SU-DHL-6 (cell line): ENCODE results near the gene MAS1.
"Not testable (repeated sequence)": the region's sequence is repeated elsewhere in the genome, so short reads cannot be mapped to it uniquely, and the experiment has no call there.

Experiments used
- H2AFZ ChIP-seq: fragments of 200-600 bp; sonication (generic); 2 replicates; pipeline ENCODE4 v1.6.1; 2014; ENCODE audit warnings: low read depth, mild to moderate bottlenecking, moderate library complexity, mixed read lengths, antibody characterized with exemption, low read length; ENCODE audit not compliant: severe bottlenecking
- H3F3A ChIP-seq: fragments of 200-600 bp; shearing (Covaris generic); 2 replicates; pipeline ENCODE4 v1.6.0; 2016; ENCODE audit warnings: antibody characterized with exemption, mild to moderate bottlenecking; ENCODE audit not compliant: insufficient read depth
- H3K27ac ChIP-seq: fragments of 200-600 bp; sonication (generic); 2 replicates; pipeline ENCODE4 v1.5.1; 2016; ENCODE audit warnings: low read depth, mild to moderate bottlenecking, low read length, moderate library complexity, mixed read lengths
- H3K27me3 ChIP-seq: fragments of 200-600 bp; sonication (generic), shearing (Covaris generic); 2 replicates; pipeline ENCODE4 v1.6.0; 2014; ENCODE audit warnings: mild to moderate bottlenecking, low read length
- H3K36me3 ChIP-seq: fragments of 200-600 bp; sonication (generic); 2 replicates; pipeline ENCODE4 v1.6.1; 2014; ENCODE audit warnings: mild to moderate bottlenecking, low read length, mixed read lengths
- H3K4me2 ChIP-seq: fragments of 300-600, 200-600 bp; shearing (Covaris generic), sonication (generic); 2 replicates; pipeline ENCODE4 v1.6.0; 2014; ENCODE audit warnings: low read length, low read depth, mild to moderate bottlenecking; ENCODE audit not compliant: poor library complexity, severe bottlenecking
- H3K4me3 ChIP-seq: fragments of 200-600 bp; sonication (generic); 2 replicates; pipeline ENCODE4 v1.5.1; 2014; ENCODE audit warnings: antibody characterized with exemption, low read length, mild to moderate bottlenecking, mixed read lengths; ENCODE audit not compliant: insufficient read depth, poor library complexity, severe bottlenecking
- H3K79me2 ChIP-seq: fragments of 200-600 bp; sonication (generic); 2 replicates; pipeline ENCODE4 v1.6.1; 2014; ENCODE audit warnings: mild to moderate bottlenecking, low read length, moderate library complexity; ENCODE audit not compliant: insufficient read depth
- H3K9ac ChIP-seq: fragments of 200-600 bp; sonication (generic); 2 replicates; pipeline ENCODE4 v1.7.0; 2014; ENCODE audit warnings: mild to moderate bottlenecking, low read length
- H3K9me2 ChIP-seq: fragments of 200-600 bp; sonication (generic); replicated peaks from 2 replicates; pipeline ENCODE4 v1.6.1; 2014; ENCODE audit warnings: low read length; ENCODE audit not compliant: insufficient read depth
- H3K9me3 ChIP-seq: fragments of 200-600 bp; sonication (generic); 2 replicates; pipeline ENCODE4 v1.6.1; 2014; ENCODE audit warnings: low read length, mixed read lengths; ENCODE audit not compliant: insufficient read depth
- H4K20me1 ChIP-seq: fragments of 200-600 bp; sonication (generic); 2 replicates; pipeline ENCODE4 v1.6.1; 2014; ENCODE audit warnings: low read depth, mild to moderate bottlenecking, antibody characterized with exemption, low read length, moderate library complexity, mixed read lengths
- EZH2phosphoT487 ChIP-seq: fragments of 200-600 bp; sonication (generic), shearing (Covaris generic); conservative IDR thresholded peaks from 2 replicates; pipeline ENCODE4 v1.6.1; 2018; ENCODE audit warnings: mild to moderate bottlenecking, antibody characterized with exemption, low read length, moderate library complexity, mixed read lengths
- TF ChIP-seq, protein P1 (sequence below): fragments of 200-600 bp; sonication (generic); IDR thresholded peaks from one replicate; pipeline ENCODE4 v1.5.1; 2017; ENCODE audit warnings: antibody characterized with exemption, mild to moderate bottlenecking, low read length, moderate library complexity; ENCODE audit not compliant: insufficient read depth, poor library complexity, severe bottlenecking

MAS1 gene

DNA sequence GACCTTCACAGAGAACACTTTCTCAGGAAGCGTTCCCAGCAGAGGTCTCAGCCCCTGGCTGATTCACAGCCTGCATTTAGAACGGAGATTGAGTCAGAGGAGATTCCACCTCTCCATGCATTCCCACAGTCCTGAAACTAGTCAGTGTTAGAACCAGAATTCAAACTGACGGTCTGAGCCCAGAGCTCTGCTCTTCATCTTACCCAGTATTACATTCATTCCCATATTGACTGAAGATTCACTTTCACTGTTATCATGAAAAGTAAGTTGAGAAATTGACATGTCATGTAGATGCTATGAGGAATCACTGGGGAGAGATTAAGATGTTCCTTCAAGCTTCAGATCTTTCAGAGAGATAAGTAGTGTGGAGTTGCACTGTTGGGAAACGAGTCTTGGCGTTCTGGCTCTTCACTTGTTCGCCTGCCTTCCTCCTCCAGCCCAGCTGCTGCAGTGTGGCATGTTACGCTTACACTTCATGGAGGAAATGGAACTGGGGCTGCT lies 28.3 kb downstream of the MAS1 start:
- Histone ChIP-seq H3K27me3 (no peaks in the 10 kb centered on the region), H2AFZ (no peak overlapping the region), H3K9me3 (no peaks in the 10 kb centered on the region), H3K9me2 (no peaks in the 10 kb centered on the region), H3K4me3 (no peak overlapping the region), H4K20me1 (no peaks in the 10 kb centered on the region), H3F3A (no peaks in the 10 kb centered on the region), H3K4me2 (no peak overlapping the region), H3K9ac (no peak overlapping the region), H3K27ac (no peak overlapping the region), H3K36me3 (no peaks in the 10 kb centered on the region), H3K79me2 (no peaks in the 10 kb centered on the region)
- TF ChIP-seq, protein P1, sequence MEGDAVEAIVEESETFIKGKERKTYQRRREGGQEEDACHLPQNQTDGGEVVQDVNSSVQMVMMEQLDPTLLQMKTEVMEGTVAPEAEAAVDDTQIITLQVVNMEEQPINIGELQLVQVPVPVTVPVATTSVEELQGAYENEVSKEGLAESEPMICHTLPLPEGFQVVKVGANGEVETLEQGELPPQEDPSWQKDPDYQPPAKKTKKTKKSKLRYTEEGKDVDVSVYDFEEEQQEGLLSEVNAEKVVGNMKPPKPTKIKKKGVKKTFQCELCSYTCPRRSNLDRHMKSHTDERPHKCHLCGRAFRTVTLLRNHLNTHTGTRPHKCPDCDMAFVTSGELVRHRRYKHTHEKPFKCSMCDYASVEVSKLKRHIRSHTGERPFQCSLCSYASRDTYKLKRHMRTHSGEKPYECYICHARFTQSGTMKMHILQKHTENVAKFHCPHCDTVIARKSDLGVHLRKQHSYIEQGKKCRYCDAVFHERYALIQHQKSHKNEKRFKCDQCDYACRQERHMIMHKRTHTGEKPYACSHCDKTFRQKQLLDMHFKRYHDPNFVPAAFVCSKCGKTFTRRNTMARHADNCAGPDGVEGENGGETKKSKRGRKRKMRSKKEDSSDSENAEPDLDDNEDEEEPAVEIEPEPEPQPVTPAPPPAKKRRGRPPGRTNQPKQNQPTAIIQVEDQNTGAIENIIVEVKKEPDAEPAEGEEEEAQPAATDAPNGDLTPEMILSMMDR, result no peak
- TF ChIP-seq EZH2phosphoT487, result no peak

DNA sequence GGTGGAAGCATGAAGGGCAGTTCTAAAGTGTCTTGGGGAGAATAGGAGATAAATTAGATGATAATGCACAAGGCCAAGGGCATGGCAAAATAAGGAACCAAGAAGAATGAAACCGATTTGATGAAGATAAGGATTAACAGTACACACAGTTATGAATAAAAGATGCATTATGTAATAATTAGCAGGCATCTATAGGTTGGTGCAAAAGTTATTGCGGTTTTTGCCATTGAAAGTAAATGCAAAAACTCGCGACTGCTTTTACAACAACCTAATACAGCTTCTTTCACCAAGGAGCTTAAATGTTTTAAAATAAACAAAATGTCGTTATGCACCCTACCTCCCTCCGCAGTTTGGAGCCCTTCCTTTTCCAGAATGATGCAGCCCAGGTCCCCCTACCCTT lies 29.0 kb downstream of the MAS1 start:
- Histone ChIP-seq H3K79me2 (no peaks in the 10 kb centered on the region), H3K4me2 (no peak overlapping the region), H3K9me3 (0 out of 2 replicates have a peak, but pooled peaks cover 4% of the 10 kb centered on the region), H3K27ac (no peak overlapping the region), H3K36me3 (no peaks in the 10 kb centered on the region), H3F3A (no peaks in the 10 kb centered on the region), H3K4me3 (no peak overlapping the region), H3K27me3 (no peaks in the 10 kb centered on the region), H3K9me2 (no peaks in the 10 kb centered on the region), H2AFZ (no peak overlapping the region), H3K9ac (no peak overlapping the region), H4K20me1 (no peaks in the 10 kb centered on the region)
- TF ChIP-seq, protein P1, result no peak
- no peak for TF ChIP-seq EZH2phosphoT487

DNA sequence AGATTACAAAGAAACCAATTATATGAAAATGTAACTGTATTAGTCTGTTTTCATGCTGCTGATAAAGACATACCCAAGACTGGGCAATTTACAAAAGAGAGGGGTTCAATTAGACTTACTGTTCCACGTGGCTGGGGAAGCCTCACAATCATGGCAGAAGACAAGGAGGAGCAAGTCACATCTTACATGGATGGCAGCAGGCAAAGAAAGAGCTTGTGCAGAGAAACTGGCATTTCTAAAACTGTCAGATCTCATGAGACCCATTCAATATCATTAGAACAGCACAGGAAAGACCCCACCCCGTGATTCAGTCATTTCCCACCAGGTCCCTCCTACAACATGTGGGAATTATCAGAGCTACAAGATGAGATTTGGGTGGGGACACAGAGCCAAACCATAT lies 33.4 kb downstream of the MAS1 start:
- H3K9ac ChIP-seq, H3K4me3 ChIP-seq, H3K4me2 ChIP-seq, H3K27me3 ChIP-seq, H3K36me3 ChIP-seq, H2AFZ ChIP-seq, H3K79me2 ChIP-seq, H4K20me1 ChIP-seq, H3F3A ChIP-seq, H3K9me2 ChIP-seq, H3K27ac ChIP-seq, H3K9me3 ChIP-seq: not testable (repeated sequence)

DNA sequence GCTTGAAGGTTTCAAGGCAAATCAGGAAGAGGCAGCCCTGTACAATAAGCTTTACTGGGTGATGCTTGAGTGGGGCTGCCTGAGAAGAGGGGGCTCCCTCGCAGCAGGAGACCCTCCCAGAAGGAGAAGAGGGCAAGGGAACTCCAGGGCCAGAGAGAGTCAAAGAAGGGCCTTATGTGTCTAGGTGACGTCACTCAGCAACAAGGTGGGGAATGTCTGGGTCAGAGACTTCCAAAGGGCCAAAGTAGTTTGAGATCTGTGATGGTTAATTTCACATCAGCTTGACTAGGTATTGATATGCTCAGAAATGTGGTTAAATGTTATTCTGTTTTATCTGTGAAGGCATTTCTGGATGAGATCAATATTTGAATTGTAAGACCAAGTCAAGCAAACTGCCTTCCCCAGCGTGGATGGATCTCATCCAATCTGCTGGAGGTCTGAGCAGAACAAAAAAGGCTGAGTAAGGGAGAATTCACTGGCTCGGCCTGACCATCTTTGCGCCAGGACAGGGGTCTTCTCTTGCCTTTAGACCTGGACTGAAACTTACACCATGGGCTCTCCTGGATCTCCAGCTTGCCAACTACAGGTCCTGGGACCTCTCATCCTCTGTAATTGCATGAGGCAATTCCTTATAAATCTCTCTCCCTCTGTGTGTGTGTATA lies 35.9 kb downstream of the MAS1 start:
- Histone ChIP-seq H3K79me2 (no peaks in the 10 kb centered on the region), H3K27ac (no peak overlapping the region), H3K36me3 (no peaks in the 10 kb centered on the region), H4K20me1 (no peaks in the 10 kb centered on the region), H3K9me2 (no peaks in the 10 kb centered on the region), H3K9me3 (0 out of 2 replicates have a peak, but pooled peaks cover 4% of the 10 kb centered on the region), H3K9ac (no peak overlapping the region), H3K4me3 (no peak overlapping the region), H3F3A (no peaks in the 10 kb centered on the region), H3K27me3 (no peaks in the 10 kb centered on the region), H3K4me2 (no peak overlapping the region), H2AFZ (no peak overlapping the region)
- TF ChIP-seq EZH2phosphoT487, result no peak
- TF ChIP-seq, protein P1, result no peak
